ENCODE data around the gene ELAVL1. TPM values are rescaled to one million over a fixed set of nuclear protein-coding genes. Genes with fewer than 3 reads are reported as not detected.

Gene ELAVL1
- total and polyA plus RNA-seq, 2 of the 13 experiments (the other 11 are each of a cell fraction or from before 2014, with no cell fraction given): 27.9 to 38.4 TPM

GRCh38 chr19:8001995-8002849 is 3.2 kb downstream of the ELAVL1 start (continued):
- TF ChIP-seq SALL2 (CRISPR knock-in tag; IDR thresholded peaks at IDR 0.05) (peak; percentile 25; the same call in 1 of the 2 replicates), YY1 (IDR thresholded peaks at IDR 0.05; ENCODE audit: insufficient read depth, insufficient replicate concordance, low read depth, low read length) (peak; percentile 28), NFKBIZ (CRISPR knock-in tag; IDR thresholded peaks at IDR 0.05) (0 out of 2 replicates have a peak, but pooled peaks have one; percentile 33), ZNF746 (CRISPR knock-in tag; IDR thresholded peaks at IDR 0.05) (no peak), ZNF784 (CRISPR knock-in tag; IDR thresholded peaks at IDR 0.05; ENCODE audit: borderline replicate concordance) (no peak), TBL1XR1 (IDR thresholded peaks at IDR 0.05; ENCODE audit: borderline replicate concordance, low read length, partially characterized antibody) (peak; percentile 37), ZNF530 (CRISPR knock-in tag; IDR thresholded peaks at IDR 0.05; ENCODE audit: low read depth) (no peak), HNRNPH1 (optimal IDR thresholded peaks at IDR 0.05; ENCODE audit: low read depth, low read length) (no peak), ZNF713 (CRISPR knock-in tag; IDR thresholded peaks at IDR 0.05) (no peak), ZNF10 (CRISPR knock-in tag; IDR thresholded peaks at IDR 0.05; ENCODE audit: borderline replicate concordance, low read depth) (no peak), HNRNPLL (IDR thresholded peaks at IDR 0.05; ENCODE audit: low read depth, low read length, poor library complexity, severe bottlenecking) (peak; percentile 32), ZBTB21 (CRISPR knock-in tag; IDR thresholded peaks at IDR 0.05) (no peak), HOMEZ (CRISPR knock-in tag; IDR thresholded peaks at IDR 0.05; ENCODE audit: low read depth) (0 out of 2 replicates have a peak, but pooled peaks have one; percentile 32), MEF2D (CRISPR knock-in tag; IDR thresholded peaks at IDR 0.05) (no peak), ZBED4 (CRISPR knock-in tag; IDR thresholded peaks at IDR 0.05; ENCODE audit: borderline replicate concordance) (peak; percentile 71; the same call in 1 of the 2 replicates), SUZ12 (IDR thresholded peaks at IDR 0.05; ENCODE audit: low read depth, low read length) (no peak), MAZ (IDR thresholded peaks at IDR 0.05; ENCODE audit: borderline replicate concordance, low read depth, low read length) (0 out of 2 replicates have a peak, but pooled peaks have one; percentile 42), MAZ (CRISPR knock-in tag; IDR thresholded peaks at IDR 0.05; ENCODE audit: low read depth) (peak; percentile 69; the same call in 1 of the 2 replicates), STAT5B (CRISPR knock-in tag; IDR thresholded peaks at IDR 0.05) (0 out of 2 replicates have a peak, but pooled peaks have one; percentile 13), ZNF180 (CRISPR knock-in tag; IDR thresholded peaks at IDR 0.05; ENCODE audit: borderline replicate concordance, low read depth) (no peak), MED1 (CRISPR knock-in tag; IDR thresholded peaks at IDR 0.05) (0 out of 2 replicates have a peak, but pooled peaks have one; percentile 33)
- TF ChIP-seq, protein P1, sequence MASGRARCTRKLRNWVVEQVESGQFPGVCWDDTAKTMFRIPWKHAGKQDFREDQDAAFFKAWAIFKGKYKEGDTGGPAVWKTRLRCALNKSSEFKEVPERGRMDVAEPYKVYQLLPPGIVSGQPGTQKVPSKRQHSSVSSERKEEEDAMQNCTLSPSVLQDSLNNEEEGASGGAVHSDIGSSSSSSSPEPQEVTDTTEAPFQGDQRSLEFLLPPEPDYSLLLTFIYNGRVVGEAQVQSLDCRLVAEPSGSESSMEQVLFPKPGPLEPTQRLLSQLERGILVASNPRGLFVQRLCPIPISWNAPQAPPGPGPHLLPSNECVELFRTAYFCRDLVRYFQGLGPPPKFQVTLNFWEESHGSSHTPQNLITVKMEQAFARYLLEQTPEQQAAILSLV (CRISPR knock-in tag; IDR thresholded peaks at IDR 0.05; ENCODE audit: borderline replicate concordance): no peak
